HG03432 (cell line): ENCODE measurements around the gene ZNF506.
A peak's percentile ranks its signal among the peaks of the same experiment; 100 is the strongest.
"Not testable (repeated sequence)": the region's sequence is repeated elsewhere in the genome, so short reads cannot be mapped to it uniquely, and the experiment has no call there.

Experiments
- ATAC-seq: cut with Tn5 transposase; IDR thresholded peaks from one replicate; pipeline ENCODE4 v1.9.1; 2021; ENCODE audit warnings: mild to moderate bottlenecking, moderate library complexity; ENCODE audit not compliant: unreplicated experiment

ZNF506 gene

DNA sequence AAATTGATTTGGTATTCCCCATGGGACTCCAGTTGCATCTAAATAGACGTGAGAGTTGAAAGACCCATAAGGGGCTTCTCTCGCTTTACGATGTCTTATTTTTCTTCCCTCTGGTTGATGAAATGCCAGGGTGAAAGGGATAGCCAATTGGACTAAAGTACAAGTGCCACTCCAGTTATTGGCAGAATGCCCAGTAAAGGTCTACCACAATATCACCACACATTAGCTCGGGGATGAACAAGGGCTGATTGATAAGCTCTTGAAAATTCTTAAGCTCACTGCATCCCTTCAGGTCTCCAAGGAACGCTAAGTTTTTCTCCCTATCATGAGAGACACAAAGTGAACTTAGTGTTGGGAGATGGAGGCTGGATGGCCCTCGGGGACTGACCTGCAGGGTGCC is 39.8 kb downstream of the ZNF506 start:
- not testable (repeated sequence) for ATAC-seq

GRCh38 chr19:19778666-19779065 is 42.9 kb downstream of the ZNF506 start:
- ATAC-seq, result no peak

DNA sequence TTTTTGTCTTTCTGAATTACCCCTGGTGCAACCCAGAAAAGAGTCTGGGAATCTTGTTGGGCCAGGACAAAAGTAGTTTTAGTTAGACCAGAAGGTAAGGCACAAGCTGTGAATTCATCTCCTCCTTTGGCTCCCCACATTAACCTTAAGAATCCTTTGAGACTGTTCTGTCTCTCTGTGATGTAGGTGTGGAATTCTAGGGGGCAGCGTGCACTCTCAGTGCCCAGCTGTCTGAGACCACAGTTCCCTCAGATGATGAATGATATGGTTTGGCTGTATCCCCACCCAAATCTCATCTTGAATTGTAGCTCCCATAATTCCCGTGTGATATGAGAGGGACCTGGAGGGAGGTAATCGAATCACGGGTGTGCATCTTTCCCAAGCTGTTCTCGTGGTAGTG is 43.9 kb downstream of the ZNF506 start:
- no peak for ATAC-seq

DNA sequence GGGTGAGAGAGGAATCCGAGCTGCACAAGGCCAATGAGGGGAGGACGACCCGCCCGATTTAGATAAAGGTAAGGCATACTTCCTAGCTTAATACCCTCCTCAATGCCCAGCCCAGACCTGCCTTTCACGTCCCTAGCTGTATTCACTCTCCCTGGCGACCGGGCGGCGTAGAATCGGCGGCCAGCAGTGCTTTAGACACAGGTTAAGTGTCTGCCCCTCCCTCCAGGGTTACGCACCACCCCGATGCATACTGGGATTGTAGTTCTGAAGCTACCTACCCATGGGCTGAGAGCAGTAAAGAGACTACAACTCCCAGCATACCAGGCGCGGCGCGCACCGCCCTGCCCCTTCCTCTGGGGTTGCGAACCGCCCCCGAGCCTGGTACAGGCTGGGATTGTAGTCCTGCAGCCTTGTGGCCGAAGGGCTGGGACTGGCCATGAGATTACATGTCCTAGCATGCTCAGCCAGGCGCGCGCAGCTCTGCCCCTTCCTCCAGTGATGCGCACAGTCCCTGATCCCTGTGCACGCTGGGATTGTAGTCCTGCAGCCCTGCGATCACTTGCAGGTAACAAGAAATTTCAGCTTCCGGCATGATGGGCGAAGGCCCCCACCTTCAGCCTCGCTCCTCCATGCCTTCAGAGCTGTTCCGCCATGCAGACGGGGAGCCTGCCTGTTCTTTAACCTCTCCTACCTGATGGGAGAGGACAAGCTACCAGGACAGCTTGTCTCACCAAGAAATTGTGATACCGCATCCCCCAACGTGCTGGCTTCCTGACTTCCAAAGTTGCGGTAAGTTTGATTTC is 45.1 kb downstream of the ZNF506 start:
- peak; percentile 98 for ATAC-seq

- no peak for ATAC-seq
Observed at GRCh38 chr19:19775891-19776205, 45.7 kb downstream of the ZNF506 start.

DNA sequence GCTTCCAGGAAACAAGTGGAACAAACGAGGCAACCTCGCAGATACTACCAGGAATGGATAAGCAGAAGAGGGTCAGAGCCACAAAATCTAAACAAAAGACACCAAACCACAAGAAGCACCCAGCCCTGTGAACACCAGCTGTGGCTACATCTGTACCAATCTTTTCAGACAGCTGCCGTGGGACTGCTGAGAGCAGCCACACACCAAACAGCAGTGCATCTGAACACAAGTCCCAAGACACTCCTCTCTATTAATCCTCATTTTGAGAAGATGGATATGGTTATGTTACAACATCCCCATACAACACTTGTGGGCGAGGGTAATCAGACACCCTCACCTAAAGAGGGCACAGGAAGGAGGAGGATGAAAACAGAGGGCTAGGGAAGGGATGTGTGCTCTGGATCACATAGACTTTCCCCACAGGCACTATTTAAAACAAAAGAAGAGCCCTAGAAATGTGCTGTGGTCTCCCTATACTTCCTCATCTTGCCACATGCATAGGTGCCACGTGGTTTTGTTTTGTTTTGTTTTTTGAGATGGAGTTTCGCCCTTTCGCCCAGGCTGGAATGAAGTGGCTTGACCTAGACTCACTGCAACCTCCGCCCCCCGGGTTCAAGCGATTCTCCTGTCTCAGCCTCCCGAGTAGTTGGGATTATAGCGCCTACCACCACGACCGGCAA is 47.1 kb downstream of the ZNF506 start:
- no peak for ATAC-seq

GRCh38 chr19:19771963-19772362 is 49.6 kb downstream of the ZNF506 start:
- ATAC-seq, result not testable (repeated sequence)

- ATAC-seq, result not testable (repeated sequence)
Observed at GRCh38 chr19:19769971-19770370, 51.6 kb downstream of the ZNF506 start.

DNA sequence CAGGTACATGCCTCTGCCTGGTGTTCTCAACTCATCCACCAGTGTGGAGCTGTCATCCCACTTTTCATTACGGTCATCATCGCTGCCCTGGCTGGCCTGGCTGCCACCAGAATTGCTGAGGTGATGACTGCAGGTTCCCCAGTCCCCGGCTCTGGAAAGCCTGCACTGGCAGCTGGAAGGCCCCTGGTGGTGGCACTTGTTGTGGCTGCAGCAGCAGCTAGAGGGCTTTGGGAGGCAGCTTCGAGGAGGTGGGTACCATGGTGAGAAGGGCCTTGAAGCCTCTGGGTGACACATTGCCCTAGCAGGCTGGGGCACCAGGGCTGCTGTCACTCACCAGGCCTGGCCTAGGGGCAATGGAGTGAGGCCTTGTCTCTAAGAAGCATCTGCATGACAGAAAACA is 63.4 kb downstream of the ZNF506 start:
- ATAC-seq, result no peak

GRCh38 chr19:19752760-19753403 is 68.7 kb downstream of the ZNF506 start:
- ATAC-seq, result no peak

DNA sequence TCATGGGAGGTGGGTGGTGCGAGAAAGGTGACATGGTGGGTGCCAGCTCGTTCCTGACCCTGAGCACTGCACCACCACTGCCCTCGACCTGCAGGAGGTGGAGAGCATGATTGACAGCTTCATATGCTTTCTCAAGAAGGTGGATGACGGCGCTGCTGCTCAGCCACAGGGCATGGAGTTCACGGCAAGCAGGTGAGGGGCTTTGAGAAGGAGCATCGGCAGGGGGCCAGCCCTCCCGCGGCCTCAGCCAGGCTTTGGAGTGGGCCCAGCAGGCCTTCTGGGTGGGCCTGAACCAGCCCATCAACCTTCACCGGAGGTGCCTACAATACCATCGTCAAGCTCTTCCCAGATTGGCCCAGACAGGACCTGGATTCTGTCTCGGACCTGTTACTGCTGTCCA is 69.7 kb downstream of the ZNF506 start:
- no peak for ATAC-seq

GRCh38 chr19:19750842-19751790 is 70.4 kb downstream of the ZNF506 start:
- no peak for ATAC-seq

DNA sequence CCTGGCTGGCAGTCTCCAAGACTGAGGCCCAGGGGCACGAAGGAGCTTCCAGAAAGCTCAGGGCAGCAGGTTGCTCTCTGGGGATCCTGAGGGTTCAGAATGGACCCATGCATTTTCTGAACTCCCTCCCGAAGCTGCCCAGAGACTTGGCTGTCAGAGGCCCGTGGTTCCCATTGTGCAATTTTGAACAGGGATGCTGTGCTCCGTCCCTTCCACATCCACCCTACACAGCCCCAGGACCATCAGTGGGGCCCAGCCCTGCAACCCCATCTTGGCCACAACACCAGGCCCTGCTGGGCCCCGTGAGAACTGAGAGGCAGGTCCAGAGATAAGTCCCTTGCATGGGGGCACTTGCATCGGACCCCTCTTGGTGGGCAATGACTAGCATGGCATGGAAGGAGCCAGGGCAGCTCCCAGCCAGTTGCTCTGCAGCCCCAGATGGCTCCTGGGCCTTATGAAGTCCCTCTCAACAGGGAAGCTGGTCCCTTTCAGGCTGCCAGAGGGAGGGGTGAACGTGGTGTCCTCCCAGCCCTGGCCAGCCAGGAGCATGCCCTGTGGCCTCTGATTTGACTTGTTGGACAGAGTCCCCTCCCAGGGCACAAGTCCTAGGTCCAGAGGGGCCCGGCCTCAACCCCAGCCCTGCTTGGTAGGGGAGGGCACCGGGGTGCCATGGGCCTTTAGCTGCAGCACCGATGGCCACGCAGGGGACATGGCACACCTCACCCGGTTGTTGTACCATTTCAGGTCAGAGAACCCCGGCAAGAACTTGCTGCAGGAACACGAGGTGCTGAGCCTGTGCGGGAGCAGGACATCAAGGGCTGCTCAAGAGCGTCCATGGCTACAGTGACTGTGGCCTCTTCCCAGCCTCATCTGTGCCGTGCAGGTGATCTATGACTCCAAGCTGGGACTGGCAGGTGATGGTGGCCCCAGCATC is 71.4 kb downstream of the ZNF506 start:
- ATAC-seq, result no peak

DNA sequence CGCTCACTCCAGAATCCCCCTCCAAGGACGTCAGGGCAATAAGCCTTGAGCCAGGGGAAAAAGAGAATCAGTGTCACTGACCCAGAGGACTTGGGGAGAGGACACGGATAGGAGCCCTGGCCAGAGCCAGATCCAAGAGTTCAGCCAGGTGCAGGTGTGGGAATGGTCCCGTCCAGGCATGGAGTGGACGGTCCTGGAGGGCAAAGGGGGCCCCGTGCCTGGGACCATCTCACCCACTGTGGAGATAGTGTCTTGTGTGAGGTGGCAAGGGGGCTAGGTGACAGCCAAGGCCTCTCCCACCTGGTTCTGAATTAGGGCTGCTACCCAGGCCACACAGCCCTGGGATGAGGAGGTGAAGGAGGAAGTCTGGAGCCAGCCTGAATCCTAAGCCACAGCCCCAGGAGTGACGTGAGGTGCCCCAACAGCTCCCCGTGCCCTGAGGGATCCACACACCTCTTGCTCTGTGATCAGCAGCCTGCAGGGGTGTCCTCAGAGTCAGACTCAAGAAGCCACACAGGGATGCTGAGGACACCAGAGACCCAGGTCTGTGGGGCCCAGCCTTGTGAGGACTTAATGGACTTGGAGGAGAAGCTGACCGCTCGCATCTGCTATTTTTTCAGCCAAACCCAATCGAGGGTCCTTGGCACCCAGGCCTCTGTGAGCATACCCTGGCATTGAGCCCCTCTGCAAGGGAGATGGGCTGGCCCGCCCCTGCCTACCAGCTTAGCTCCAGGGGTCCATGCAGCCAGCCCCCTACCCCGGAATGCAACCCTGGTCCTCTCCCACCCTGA is 72.2 kb downstream of the ZNF506 start:
- no peak for ATAC-seq

GRCh38 chr19:19748249-19748938 is 73.2 kb downstream of the ZNF506 start:
- ATAC-seq, result no peak

- ATAC-seq, result no peak
Observed at GRCh38 chr19:19747357-19748220, 74.0 kb downstream of the ZNF506 start.
